8988T (cell line): ENCODE data around the gene ACOT8.
"Not testable (repeated sequence)": the region's sequence is repeated elsewhere in the genome, so short reads cannot be mapped to it uniquely, and the experiment has no call there.

Experiments
- DNase-seq: peaks from one replicate; pipeline ENCODE4 v3.0.0; 2011

ACOT8 gene

DNA sequence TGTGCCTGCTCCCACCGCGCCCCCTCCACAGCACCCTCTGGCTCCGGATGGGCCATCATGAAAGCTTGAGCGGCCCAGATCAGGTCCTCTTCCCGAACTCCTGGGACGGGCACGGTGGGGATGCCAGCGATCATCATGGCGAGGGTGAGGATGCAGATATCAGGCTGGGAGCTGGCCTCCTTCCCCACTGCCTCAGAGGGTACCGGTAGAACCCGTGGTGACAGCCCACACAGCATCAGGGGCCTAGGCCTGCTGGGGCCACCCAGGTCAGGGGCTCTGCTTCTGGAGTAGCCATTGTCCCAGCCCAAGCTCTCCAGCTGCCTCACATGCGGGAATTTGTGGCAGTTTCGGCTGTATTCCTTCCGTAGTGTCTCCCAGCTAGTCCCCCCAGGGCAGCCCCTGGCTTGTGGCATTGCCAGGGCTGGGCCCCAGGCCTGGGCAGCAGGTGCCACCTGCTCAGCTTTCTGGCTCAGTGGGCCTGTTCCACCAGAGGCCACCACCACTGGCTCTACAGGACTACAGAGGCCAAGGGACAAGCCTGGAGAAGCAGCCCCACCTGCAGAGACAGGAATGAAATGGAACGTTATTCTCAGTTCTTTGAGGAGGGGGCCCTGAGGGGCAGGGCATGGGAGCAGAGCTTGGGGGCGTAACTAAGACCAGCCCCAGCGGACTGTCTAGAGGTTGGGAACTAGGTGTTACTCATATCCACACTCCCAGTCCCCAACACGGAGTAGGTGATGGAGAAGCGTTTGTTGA is 29.6 kb upstream of the ACOT8 start:
- no peak for DNase-seq

DNA sequence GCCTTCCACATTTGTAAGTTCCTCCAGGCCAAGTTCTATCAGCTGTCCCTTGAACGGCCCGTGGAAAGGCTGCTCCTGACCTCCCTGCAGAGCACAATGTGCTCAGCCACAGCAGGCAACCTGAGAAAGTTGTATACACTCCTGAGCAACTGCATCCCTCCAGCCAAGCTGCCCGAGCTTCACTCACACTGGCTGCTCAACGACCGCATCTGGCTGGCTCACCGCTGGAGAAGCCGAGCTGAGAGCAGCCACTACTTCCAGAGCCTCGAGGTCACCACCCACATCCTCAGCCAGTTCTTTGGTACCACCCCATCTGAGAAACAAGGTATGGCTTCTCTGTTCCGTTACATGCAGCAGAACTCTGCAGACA is 25.9 kb upstream of the ACOT8 start:
- DNase-seq: no peak

DNA sequence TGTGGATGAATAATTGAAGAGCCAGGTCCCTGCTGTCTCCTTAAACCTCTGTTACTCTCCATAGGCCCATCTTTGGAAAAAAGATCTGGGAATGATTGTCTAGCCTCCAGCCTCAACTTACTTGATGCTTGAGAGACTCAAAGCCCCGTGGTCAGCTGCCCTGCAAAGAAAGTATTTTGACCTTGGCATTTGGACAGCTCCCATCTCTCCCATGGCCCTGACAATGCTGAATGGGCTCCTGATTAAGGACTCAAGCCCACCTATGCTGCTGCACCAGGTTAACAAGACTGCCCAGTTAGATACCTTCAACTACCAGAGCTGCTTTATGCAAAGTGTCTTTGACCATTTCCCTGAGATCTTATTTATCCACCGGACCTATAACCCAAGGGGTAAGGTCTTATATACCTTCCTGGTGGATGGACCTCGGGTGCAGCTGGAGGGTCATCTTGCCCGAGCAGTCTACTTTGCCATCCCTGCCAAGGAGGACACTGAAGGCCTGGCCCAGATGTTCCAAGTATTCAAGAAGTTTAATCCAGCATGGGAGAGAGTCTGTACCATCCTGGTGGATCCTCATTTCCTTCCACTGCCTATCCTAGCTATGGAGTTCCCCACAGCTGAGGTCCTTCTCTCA is 25.4 kb upstream of the ACOT8 start:
- no peak for DNase-seq

DNA sequence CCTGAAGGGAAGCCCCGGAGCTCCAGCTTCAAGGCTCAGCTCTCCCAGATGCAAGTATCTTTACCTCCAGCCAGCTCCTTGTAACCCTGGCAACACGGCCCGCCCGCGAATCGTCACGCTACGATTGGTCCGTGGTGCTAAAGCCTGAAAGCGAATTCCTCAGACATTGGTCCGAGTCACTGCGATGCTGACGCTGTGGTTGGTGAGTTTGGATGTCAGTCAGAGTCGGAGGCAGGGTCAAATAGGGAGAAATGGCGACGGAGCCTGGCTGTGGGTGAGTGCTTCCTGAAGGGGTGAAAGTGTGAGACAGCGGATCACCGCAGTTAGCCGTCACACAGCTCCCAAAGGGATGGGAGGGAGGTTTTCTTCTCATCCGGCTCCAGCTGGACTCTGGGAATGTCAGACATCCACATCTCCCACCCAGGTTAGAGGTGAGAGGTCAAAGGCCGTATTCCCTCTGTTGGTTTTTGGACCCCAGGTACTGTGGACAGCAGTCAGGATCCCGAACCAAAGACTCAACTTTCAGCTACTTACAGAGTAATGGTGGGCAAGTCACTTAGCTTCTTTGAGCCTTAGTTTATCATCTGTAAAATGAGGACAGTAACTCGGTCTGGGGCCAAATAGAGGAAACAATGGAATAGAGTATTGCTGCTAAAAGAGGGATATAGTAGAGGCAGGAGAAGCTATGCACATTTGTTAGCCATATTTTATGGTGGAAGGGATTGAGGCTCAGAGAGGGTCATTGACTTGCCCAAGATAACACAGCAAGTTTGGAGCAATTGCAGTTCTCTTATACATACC is 24.0 kb upstream of the ACOT8 start, which contains the start of gene ZSWIM1:
Gene ZSWIM1 (plus strand): TSS at position 240 of the 801 bp plus-strand sequence. CDS start 1,366 bp downstream, outside the sequence.
- peak; percentile 90 for DNase-seq

DNA sequence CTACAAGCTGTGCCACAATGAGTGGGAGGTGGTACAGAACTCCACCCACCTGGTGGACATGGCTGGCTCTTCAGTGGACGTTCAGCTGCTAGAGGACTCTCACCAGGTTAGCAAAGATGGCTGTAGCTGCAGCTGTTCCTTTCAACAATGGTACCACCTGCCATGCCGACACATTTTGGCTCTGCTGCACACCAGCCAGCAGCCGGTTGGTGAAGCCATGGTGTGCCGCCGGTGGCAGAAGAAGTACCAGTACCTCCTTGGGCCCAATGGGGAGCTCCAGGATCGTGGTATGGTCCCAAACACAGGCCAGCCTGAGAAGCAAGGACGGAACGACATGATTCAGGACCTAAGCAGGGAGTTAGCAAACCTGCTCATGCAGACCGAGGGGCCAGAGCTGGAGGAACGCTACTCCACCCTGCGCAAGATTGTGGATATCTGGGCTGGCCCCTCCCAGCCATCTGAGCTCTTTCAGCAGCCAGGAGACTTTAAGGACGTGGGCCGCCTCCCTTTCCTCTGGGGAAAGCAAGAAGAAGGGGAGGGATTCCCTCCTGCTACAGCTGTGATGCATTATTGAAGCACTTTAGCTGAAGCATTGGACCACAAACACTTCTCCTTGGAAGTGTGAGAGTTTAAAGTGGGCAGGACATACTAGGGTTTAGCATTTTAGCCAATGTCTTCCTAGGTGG is 21.0 kb upstream of the ACOT8 start:
- DNase-seq: no peak

DNA sequence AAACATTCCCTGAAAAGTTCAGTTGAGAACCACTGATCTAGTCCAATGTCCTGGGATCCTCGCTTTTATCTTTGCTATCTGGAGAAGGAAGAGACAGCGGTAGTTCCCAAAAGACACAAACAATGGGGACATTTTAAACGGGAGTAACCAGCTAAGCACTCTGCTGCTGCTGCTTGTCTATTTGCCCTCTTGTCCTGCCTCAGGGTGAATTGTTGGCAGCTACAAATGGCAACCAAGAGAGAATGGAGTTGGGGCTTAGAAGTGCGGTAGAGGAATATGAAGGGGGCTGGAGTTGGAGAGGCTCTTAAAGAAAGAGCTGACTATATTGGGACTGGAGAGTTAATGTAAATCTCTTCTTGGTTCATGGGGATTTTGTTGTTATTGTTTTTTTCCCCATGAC is 17.4 kb upstream of the ACOT8 start:
- DNase-seq: no peak

DNA sequence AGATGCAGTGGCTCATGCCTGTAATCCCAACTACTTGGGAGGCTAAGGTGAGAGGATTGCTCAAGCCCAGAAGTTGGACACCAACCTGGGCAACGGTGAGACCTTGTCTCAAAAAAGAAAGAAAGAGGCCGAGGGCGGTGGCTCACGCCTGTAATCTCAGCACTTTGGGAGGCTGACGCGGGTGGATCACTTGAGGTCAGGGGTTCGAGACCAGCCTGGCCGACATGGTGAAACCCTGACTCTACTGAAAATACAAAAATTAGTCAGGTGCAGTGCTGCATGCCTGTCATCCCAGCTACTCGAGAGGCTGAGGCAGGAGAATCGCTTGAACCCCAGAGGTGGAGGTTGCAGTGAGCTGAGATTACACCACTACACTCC is 16.9 kb upstream of the ACOT8 start:
- not testable (repeated sequence) for DNase-seq

DNA sequence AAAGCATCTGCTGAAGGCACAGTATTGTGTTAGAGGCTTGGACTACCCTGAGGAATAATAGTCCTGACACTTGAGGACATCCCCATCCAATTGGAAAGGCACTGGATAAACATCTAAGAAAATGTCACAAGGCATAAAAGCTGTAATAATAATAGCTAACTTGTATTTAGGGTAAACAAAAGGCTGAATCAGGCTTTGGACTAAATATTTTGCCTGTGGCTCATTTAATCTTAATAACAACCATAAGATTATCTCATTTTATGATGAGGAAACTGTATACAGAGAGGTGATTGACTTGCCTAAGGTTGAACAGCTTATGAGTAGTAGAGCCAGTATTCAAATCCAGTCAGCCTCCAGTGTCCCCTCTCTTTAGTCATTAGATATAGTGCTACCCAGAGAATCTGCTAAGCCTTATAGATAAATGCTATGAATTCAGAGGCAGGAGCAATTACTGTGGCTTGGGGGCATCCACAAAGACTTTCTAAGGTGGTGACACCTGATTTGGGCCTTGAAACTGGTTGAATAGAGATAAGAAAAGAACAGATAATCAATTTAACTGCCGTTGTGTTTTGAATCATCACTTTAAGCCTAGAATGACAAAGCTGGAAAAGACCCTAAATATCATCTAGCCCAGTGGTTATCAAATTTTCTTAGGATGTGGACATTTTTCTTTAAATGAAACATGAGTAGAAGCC is 16.4 kb upstream of the ACOT8 start:
- DNase-seq: no peak

DNA sequence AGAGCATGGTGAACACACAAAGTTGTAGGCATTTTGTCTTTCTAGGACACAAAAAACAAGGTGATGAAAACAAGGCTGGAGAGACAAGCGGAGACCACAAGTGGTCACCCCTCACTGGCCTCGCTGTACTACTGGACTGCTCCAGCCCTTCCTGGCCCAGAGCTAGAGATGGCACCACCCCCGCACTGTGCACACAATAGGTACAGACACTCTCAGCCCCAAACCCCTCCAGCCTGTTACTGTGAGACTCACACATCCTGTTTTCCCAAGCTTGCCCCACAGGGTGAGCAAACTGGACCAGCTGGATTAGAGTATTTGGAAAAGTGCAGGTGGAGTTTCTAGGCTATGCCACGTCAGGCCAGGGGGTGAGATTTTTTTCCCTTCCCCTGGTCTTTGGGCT is 15.4 kb upstream of the ACOT8 start:
- DNase-seq: no peak

DNA sequence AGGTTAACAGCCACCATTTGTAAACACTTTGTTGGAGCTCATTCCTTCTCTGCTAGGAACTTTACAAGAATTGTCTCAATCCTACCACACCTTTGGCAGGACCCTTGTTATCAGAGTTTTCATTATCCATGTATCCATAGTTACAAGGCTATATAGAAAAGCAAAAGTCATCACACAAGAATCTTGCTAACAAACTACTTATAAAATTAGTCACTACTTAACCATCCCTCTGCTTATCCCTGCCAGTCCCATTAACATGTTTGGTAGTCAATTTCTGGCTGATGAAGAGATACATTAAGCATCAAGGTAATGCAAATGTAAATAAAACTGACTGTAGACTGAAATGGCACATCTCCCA is 10.6 kb upstream of the ACOT8 start:
- DNase-seq: no peak

DNA sequence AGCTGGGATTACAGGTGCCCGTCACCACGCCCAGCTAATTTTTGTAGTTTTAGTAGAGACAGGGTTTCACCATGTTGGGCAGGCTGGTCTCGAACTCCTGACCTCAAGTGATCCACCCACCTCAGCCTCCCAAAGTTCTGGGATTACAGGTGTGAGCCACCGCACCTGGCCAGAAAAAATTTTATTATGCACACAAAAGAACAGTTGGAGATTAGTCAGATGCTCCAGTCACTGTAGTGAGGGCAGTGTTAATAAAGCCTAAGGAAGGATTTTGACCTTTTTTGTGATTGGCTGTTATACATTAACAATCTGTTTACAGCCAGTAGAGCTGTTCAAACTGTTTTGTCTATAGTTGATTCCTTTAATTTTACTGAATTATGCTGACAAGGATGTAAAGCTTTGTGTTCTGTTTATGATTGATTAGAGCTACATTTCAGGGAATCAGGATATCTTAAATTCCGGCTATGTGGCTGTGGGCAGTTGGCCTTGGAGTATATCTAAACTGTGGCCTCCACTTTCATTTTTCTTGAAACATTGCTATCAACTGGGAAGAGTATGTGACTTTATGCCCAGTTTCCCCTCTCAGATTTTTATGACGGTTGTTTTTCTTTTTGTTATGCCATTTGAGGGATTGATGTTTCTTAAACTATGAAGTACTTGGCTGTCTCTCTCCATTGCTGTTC is 10.1 kb upstream of the ACOT8 start:
- no peak for DNase-seq

DNA sequence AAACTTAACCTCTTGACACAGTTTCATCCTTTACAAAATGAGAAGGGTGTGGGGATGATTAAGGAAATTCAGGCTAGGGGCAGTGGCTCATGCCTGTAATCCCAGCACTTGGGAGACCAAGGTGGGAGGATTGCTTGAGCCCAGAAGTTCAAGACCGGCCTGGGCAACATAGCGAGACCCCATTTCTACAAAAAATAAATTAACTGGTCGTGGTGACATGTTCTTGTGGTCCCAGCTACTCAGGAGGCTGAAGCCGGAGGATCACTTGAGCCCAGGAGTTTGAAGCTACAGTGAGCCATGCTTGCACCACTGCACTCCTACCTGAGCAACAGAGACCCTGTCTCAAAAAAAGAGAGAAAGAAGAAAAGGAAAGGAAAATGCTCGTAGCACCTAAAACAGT is 9.3 kb upstream of the ACOT8 start:
- no peak for DNase-seq

DNA sequence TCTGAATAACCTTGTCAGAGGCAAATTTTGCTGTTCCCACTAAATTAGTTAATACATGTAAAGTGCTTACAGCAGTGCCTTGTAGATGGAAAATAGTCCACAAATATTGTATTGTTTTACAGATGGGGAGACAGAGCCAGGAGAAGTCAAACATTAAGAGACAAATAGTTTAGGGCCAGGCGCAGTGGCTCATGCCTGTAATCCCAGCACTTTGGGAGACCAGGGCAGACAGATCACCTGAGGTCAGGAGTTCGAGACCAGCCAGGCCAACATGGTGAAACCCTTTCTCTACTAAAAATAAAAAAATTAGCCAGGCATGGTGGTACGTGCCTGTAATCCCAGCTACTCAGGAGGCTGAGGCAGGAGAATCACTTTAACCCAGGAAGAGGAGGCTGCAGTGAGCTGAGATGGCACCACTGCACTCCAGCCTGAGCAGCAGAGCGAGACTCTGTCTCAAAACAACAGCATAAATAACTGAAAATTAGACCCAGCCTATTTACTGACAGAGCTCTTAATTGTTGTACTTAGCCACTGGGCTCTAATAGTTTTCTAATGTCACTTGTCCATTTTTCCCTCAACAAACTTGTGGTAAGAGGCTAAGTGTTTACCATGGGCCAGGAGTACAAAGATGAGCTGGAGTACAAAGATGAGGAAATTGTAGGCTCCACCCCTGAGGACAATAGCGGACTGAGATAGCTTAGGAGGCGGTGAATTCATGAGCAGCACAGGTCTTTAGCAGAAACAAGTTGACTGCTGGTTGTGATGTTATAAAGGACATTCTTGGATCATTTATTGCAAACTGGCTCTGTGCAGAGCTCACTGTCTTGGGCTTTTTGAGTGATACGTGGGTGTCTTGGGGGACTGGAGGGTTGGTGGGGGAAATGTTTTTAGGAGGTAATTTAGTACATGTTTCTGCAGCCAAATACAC is 6.6 kb upstream of the ACOT8 start:
- no peak for DNase-seq

DNA sequence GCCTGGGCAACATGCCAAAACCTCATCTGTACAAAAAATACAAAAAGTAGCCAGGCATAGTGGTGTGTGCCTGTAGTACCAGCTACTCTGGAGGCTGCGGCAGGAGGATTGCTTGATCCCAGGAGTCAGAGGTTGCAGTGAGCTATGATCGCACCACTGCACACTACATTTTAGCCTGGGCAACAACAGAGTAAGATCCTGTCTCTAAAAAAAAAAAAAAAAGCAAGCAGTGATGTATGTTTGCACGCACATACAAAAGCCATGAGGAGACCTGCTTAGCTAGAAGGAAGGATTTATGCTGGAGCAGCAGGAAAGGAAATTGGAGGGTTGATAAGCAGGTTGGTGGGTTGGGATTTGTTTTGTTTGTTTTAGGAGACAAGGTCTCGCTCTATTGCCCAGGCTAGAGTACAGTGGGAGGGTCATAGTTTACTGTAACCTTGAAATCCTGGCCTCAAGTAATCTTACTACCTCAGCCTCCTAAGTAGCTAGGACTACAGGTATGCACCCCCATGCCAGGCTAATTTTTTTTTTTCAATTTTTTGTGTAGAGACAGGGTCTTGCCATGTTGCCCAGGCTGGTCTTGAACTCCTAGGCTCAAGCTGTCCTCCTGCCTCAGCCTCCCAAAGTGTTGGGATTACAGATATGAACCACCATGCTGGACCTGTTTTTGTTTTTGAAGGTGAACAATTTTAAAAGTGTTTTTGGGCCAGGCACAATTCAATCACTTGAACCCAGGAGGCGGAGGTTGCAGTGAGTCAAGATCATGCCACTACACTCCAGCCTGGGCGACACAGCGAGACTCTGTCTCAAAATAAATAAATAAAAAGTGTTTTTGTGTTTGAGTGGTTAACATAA is 4.3 kb upstream of the ACOT8 start:
- no peak for DNase-seq

DNA sequence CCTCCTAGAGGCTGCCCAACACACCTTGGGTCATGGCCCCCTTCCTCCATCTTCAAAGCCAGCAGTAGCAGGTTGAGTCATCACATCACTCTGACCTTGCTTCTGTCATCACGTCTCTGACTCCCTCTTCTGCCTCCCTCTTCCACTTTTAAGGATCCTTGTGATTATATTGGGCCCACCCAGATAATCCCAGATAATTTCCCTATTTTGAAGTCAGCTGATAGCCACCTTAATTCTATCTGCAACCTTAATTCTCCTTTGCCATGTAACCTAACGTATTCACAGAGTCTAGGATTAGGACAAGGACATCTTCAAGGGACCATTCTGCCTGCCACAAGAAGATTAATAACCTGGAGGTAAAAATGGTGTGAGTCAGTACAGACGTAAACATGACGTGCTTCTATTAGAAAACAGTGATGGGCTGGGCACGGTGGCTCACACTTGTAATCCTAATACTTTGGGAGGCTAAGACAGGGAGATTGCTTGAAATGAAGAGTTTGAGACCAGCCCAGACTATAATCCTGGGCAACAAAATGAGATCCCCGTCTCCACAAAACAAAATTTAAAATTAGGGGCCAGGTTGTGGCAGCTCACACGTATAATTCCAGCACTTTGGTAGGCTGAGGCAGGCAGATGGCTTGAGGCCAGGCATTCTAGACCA is 3.5 kb upstream of the ACOT8 start:
- DNase-seq: no peak

DNA sequence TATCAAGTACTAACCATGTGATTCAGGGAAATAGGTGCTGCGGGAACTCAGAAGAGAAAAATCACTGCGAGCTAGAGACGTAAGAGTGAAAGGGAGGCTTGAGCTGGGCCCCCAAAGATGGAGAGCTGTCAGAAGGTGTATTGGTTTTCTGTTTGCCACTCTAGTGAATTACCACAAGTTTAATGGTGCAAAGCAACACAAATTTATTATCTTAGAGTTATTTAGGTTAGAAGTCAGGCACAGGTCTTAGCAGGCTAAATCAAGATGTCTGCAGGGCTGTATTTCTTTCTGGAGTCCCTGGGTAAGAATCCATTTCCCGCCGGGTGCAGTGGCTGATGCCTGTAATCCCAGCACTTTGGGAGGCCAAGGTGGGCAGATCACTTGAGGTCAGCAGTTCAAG is 2.7 kb upstream of the ACOT8 start:
- no peak for DNase-seq

DNA sequence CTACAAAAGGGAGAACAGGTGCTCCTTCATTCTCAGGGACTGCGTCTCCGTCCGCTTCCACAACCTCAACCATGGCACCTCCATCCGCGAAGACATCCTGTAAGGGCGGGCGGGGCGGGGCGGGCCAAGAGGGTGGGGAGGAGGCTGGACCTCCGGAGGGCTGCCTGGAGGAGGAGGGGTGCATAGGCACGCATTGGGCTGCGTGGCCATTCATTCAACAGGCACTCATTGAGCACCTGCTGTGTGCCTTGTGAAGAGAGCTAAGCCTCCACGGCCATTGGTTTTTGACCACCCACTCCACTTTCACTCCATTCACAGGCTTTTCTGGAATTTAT is 657 bp upstream of the ACOT8 start:
- no peak for DNase-seq

DNA sequence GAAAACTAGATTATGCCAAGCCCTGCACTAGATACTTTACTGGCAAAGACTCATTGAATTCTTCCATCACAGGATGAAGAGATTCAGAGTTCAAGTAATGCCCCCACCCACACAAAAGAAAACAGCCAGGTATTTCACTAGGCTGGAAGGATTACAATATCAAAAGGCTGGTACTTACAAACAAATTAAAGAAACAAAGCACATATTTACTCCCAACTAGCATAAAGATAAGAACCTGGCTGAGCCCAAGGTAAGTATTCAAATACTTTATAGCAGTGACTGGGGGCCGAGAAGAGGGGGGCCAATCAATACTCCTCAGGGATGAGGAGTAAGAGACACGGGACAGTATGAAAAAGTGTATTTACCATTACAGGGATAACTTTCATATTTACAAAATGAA is 3.7 kb downstream of the ACOT8 start:
- DNase-seq: no peak

DNA sequence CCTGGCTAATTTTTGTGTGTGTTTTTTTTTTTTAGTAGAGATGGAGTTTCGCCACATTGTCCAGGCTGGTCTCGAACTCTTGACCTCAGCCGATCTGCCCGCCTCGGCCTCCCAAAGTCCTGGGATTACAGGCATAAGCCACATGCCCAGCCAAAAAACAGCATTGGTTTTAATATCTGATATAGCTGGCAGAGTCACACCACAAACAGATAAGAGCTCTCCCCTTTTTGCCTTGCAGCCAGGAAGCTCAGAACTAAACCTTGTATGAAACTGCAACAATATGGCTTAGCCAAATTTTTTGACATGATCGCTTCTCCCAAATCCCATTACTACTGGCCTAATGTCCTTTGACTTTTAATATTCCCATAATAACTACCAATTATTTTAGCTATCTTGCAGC is 4.9 kb downstream of the ACOT8 start:
- DNase-seq: no peak

DNA sequence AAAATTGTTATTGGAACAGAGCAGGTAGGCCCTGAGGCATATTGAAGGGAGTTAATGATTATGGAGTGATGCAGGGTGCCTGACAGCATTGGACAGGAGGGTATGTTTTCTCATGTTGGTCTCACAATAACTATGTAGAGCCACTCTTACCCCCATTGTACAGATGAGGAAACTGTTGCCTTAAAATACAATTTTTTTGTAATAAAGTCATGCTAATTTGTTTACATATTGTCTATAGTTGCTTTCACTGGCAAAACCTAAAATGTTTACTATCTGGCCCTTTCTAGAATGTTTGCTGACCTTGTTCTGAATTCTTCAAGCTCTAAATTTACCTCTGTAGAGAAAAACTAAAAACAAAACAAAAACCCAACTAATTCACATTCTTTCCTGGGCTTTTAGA is 5.7 kb downstream of the ACOT8 start:
- no peak for DNase-seq
